SJSA1 (cell line): ENCODE data around the gene NUP210L. TPM values are rescaled to one million over a fixed set of nuclear protein-coding genes. Genes with fewer than 3 reads are reported as not detected.

ENCODE experiments used
- DNase-seq, 2 experiments: peaks; one replicate each; pipeline ENCODE4 v3.0.0-alpha.2; 2015 to 2020; ENCODE audit warnings: low spot score in 2 of 2, low read depth in 1 of 2
- H3K27ac ChIP-seq: fragments of 250-450 bp; sonication (Bioruptor Pico); 2 replicates; pipeline ENCODE4 v1.5.1; 2020; ENCODE audit warnings: mild to moderate bottlenecking, moderate library complexity
- H3K27me3 ChIP-seq: fragments of 250-450 bp; sonication (Bioruptor Pico); replicated peaks from 2 replicates; pipeline ENCODE4 v1.5.1; 2020; ENCODE audit warnings: mild to moderate bottlenecking, moderate library complexity
- H3K36me3 ChIP-seq: fragments of 250-450 bp; sonication (Bioruptor Pico); 2 replicates; pipeline ENCODE4 v1.5.1; 2020; ENCODE audit warnings: mild to moderate bottlenecking
- H3K4me1 ChIP-seq: fragments of 250-450 bp; sonication (Bioruptor Pico); replicated peaks from 2 replicates; pipeline ENCODE4 v1.6.1; 2021; ENCODE audit warnings: mild to moderate bottlenecking
- H3K4me3 ChIP-seq: fragments of 250-450 bp; sonication (Bioruptor Pico); 2 replicates; pipeline ENCODE4 v1.5.1; 2020; ENCODE audit warnings: mild to moderate bottlenecking
- H3K9me3 ChIP-seq: fragments of 250-450 bp; sonication (Bioruptor Pico); replicated peaks from 2 replicates; pipeline ENCODE4 v1.5.1; 2020; ENCODE audit warnings: mild to moderate bottlenecking
- total RNA-seq: library from RNA; depleted of rRNA; stranded (reverse); fragments of >200 nt; shearing (Covaris generic); gene quantifications from 2 replicates; pipeline ENCODE4 v1.2.3, GENCODE V29; 2014

The NUP210L gene
- total RNA-seq, 1 experiment from 2014 or later, result not detected

GRCh38 chr1:153970346-153970745, 184.5 kb downstream of the NUP210L start:
- no peak overlapping the region for H3K27ac ChIP-seq
- H3K4me3 ChIP-seq, result no peak overlapping the region
- H3K27me3 ChIP-seq, result no peaks in the 10 kb centered on the region
- peaks cover 19% of the 10 kb centered on the region for H3K36me3 ChIP-seq
- no peaks in the 10 kb centered on the region for H3K9me3 ChIP-seq
- H3K4me1 ChIP-seq, result peaks cover 16% of the 10 kb centered on the region
- DNase-seq, result no peak

- Histone ChIP-seq H3K9me3 (no peaks in the 10 kb centered on the region), H3K36me3 (peaks cover 5% of the 10 kb centered on the region), H3K27me3 (no peaks in the 10 kb centered on the region), H3K27ac (no peak overlapping the region), H3K4me1 (peaks cover 24% of the 10 kb centered on the region), H3K4me3 (no peak overlapping the region)
- DNase-seq, result no peak
Measured at GRCh38 chr1:153968972-153969371, 185.9 kb downstream of the NUP210L start.

- H3K4me1 ChIP-seq, result peaks cover 27% of the 10 kb centered on the region
- no peaks in the 10 kb centered on the region for H3K27me3 ChIP-seq
- no peak for DNase-seq
- H3K36me3 ChIP-seq, result no peaks in the 10 kb centered on the region; the same call in 1 of the 2 replicates
- H3K9me3 ChIP-seq, result no peaks in the 10 kb centered on the region
- H3K4me3 ChIP-seq, result no peak overlapping the region
- no peak overlapping the region for H3K27ac ChIP-seq
Measured at GRCh38 chr1:153968408-153968807, 186.5 kb downstream of the NUP210L start.

GRCh38 chr1:153968000-153968363, 186.9 kb downstream of the NUP210L start:
- no peaks in the 10 kb centered on the region for H3K36me3 ChIP-seq
- H3K4me1 ChIP-seq, result peaks cover 27% of the 10 kb centered on the region
- H3K9me3 ChIP-seq, result no peaks in the 10 kb centered on the region
- H3K4me3 ChIP-seq, result peak overlapping the region; percentile 51
- H3K27ac ChIP-seq, result peak overlapping the region; percentile 82; the same call in 1 of the 2 replicates
- no peaks in the 10 kb centered on the region for H3K27me3 ChIP-seq
- DNase-seq, result no peak

DNA sequence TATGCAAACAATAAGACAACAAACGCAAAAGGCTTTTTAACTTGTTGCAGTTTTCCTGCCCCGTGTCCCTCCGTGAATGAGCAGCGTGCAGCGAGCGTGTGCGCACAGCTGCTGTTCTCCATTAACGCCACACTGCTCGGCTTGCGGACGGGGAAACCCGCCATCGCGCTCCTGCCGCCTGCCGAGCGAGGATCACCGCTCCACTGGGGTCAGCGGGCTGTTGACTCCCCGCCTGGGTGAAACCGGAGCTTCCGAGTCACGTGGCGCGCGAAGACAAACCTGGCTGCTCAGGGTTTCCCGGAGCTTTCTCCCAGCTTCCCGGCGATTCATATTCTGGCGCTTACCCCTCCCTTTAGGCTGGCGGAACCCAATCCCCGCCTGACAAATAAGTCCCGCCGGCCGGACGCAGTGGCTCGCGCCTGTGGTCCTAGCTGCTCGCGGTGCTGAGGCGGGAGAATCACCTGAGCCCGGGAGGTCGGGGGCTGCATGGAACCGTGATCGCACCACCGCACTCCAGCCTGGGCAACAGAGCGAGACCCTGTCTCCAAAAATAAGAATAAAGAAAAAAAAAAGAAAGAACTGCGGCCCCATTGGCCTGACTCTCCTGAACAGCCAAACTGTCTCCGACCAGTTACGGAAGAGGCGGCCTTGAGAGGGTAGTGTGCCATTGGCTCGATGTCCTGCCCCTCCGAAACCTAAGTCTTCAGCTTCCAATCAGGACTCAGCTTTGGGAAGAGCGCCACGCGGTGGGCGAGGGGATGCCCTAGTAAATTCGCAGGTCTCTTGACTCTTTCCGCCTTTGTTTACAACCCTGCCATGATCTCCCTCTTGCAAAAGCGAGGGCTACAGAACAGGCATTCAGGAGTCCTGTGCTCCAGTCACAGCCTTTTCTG, 187.5 kb downstream of the NUP210L start, which contains the start of gene CREB3L4:
Gene CREB3L4, plus strand, starts transcription at position 796 of the 893 bp plus-strand sequence. CDS start 624 bp downstream, outside the sequence.
- H3K9me3 ChIP-seq, result no peaks in the 10 kb centered on the region
- H3K27me3 ChIP-seq, result no peaks in the 10 kb centered on the region
- H3K4me1 ChIP-seq, result peaks cover 31% of the 10 kb centered on the region
- peak; percentile 92 to 96 for DNase-seq
- peak within 1 kb of the TSS; percentile 51 for H3K4me3 ChIP-seq
- no peaks in the 10 kb centered on the region for H3K36me3 ChIP-seq
- peak within 1 kb of the TSS; percentile 82 for H3K27ac ChIP-seq

DNA sequence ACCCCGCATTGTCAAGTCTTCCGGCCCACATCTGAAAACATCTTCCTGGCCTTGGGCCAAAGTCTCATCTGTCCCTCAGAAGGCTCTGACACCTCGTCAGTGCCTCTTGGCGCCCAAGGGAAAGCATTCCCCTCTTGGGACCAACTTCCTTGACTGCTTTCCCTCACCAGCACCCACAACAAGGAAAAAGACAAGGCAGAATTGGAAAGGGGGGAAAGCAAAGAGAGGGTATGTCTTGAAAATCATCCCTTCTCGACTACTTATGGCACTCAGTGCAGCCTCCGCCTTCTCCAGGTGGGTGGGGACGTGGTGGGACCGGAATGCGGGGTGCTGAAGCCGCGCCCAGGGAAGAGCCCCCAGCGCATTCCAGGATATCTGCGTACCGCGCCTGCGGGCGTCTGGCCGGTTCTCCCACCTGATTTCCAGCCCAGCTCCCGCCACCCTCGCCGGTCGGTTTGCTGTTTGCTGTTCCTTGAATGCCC, 191.0 kb downstream of the NUP210L start:
- peaks cover 39% of the 10 kb centered on the region for H3K4me1 ChIP-seq
- H3K36me3 ChIP-seq, result peaks cover 30% of the 10 kb centered on the region
- peak; percentile 71 to 90 for DNase-seq
- H3K4me3 ChIP-seq, result peak overlapping the region; percentile 53
- no peaks in the 10 kb centered on the region for H3K9me3 ChIP-seq
- H3K27ac ChIP-seq, result peak overlapping the region; percentile 80
- no peaks in the 10 kb centered on the region for H3K27me3 ChIP-seq

DNA sequence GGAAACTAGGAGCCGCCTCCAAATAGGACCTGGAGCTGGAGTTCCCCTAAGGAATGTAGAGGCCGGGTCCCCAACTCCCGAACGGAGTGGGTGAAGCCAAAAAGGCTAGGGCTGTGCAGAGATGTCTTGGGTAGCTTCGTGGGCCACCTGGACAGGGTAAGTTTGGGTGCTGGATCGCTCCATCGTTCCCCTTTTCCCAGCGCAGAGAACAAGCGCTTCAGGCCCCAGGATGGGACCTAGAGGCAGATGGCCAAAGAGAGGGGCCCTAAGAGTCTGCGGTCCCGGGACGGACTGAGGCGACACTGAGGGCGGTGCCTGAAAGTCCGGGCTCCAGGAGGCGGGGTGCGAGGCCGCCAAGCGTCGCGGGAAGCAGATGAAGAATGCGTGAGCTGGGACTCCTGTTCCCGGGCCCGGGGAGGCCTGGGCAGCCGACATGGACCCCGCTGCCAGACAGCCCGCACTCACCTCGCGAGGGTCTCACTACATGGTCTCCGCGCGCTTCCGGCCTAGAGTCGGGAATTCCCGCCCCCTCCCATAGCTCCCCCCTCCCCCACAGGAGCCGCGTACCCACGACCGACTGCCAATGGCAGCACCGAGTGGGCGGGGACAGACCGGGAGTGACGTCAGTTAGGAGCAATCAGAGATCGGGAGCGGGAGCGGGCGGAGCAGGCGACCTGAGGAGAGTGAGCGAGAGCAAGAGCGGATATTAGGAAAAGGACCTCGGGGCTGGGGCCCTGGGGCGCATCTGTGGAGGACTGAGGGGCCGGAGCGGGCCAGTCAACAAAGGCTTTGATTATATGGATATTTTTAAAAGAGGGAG, 191.6 kb downstream of the NUP210L start, which contains the start of gene SLC39A1:
Gene SLC39A1, minus strand, starts transcription at position 508 of the 820 bp plus-strand sequence. CDS start 822 bp downstream, outside the sequence.
- Histone ChIP-seq H3K36me3 (peaks cover 32% of the 10 kb centered on the region), H3K27me3 (no peaks in the 10 kb centered on the region), H3K4me3 (peak within 1 kb of the TSS; percentile 53), H3K9me3 (no peaks in the 10 kb centered on the region), H3K4me1 (peaks cover 38% of the 10 kb centered on the region), H3K27ac (peak within 1 kb of the TSS; percentile 80)
- DNase-seq, result peak; percentile 93 to 99

DNA sequence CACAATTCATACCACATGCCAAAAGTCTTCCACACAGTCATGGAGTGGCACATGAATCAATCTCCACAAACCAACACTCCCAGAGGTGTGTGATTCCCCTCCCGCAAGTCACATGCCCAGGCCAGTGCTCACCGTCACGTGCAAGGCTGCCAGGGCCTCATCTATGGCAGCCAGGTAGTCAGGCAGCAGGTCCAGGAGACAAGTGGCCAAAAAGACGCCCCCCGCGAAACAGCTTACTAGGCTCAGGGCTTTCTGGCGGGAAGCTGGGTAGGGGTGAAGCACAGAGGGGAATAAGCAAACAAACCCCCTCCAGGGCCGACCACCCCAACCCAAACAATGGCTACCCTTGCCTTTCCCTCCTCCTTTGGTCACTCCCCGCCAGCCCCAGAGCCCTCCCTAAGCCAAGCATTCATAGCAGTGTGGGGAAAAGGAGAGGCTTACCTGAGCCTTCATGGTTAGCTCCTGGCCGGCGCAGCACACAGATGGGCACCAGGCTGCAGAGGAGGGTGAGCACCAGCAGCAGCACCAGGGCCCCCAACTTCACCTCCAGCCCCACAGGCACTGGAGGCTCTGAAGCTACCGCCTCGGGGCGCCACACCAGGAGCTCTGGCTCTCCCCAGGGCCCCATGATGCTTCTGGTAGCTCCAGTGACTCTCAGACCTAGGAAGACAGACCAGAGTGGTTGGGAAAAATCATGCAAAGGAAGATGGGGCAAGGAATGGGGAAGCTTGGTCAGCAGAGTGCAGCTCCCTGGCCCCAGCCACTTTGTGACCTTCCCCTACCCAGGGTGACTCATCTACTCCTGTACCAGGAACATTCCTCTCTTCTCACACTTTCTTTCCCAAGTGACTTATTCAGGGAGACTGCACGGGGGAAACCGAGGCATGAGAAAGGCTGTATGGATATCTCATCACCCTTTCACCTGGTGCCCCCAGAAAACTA, 192.5 kb downstream of the NUP210L start:
- Histone ChIP-seq H3K4me1 (peaks cover 34% of the 10 kb centered on the region), H3K27ac (peak overlapping the region; percentile 80), H3K27me3 (no peaks in the 10 kb centered on the region), H3K9me3 (no peaks in the 10 kb centered on the region), H3K4me3 (peak overlapping the region; percentile 53), H3K36me3 (peaks cover 36% of the 10 kb centered on the region)
- DNase-seq, result peak; percentile 64 to 69

- H3K27me3 ChIP-seq, result no peaks in the 10 kb centered on the region
- no peaks in the 10 kb centered on the region for H3K9me3 ChIP-seq
- H3K4me1 ChIP-seq, result peaks cover 37% of the 10 kb centered on the region
- peaks cover 36% of the 10 kb centered on the region for H3K36me3 ChIP-seq
- no peak overlapping the region for H3K4me3 ChIP-seq
- no peak for DNase-seq
- H3K27ac ChIP-seq, result no peak overlapping the region
Measured at GRCh38 chr1:153961421-153961820, 193.5 kb downstream of the NUP210L start.

DNA sequence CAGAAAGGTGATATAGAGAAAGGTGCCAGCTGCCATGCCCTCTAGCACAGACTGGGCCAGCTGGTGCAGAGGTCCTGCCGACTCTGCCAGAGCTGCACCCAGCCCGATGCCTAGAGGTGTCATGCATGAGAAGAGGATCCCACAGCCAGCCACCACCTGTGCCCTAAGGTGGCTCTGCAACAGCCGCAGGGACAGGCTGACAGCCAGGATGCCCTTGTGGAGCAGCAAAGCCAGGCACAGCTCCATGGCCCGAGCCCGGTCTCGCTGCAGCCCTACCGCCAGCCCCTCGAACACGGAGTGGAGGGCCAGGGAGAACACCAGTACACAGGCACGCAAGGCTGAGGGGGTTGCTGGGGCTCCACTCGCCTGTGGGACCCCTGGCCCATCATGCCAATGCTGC, 194.7 kb downstream of the NUP210L start:
- Histone ChIP-seq H3K27me3 (no peaks in the 10 kb centered on the region), H3K4me1 (peaks cover 31% of the 10 kb centered on the region), H3K27ac (no peak overlapping the region), H3K36me3 (peaks cover 36% of the 10 kb centered on the region), H3K4me3 (no peak overlapping the region), H3K9me3 (no peaks in the 10 kb centered on the region)
- no peak for DNase-seq

DNA sequence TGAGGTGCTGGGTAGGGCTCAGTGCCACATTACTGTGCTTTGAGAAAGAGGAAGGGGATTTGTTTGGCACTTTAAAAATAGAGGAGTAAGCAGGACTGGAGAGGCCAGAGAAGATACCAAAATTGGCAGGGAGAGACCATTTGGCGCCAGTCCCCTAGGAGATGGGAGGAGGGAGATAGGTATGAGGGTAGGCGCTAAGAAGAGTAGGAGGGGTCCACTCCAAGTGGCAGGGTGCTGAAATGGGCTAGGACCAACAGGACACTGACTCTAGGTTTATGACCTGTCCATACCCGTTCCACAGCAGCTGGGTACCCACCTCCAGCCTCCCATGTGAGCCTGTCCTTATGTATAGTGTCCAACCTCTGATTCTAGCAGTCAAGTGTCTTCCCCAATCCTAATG, 195.4 kb downstream of the NUP210L start:
- Histone ChIP-seq H3K27ac (no peak overlapping the region), H3K4me1 (peaks cover 29% of the 10 kb centered on the region), H3K27me3 (no peaks in the 10 kb centered on the region), H3K36me3 (peaks cover 36% of the 10 kb centered on the region), H3K4me3 (no peak overlapping the region), H3K9me3 (no peaks in the 10 kb centered on the region)
- DNase-seq, result no peak

GRCh38 chr1:153958961-153959260, 196.0 kb downstream of the NUP210L start:
- Histone ChIP-seq H3K4me3 (peak overlapping the region; percentile 81; the same call in 1 of the 2 replicates), H3K9me3 (no peaks in the 10 kb centered on the region), H3K27me3 (no peaks in the 10 kb centered on the region), H3K36me3 (peaks cover 37% of the 10 kb centered on the region), H3K4me1 (peaks cover 23% of the 10 kb centered on the region), H3K27ac (no peak overlapping the region)
- no peak for DNase-seq
